ENCODE data around the gene GLIPR1L2. TPM values are rescaled to one million over a fixed set of nuclear protein-coding genes. Genes with fewer than 3 reads are reported as not detected.
A peak's percentile ranks its signal among the peaks of the same experiment; 100 is the strongest.

Gene GLIPR1L2
- total RNA-seq, 1 experiment from 2014 or later, result 0.13 TPM

- Histone ChIP-seq H3K4me1 (replicated peaks) (no peaks in the 10 kb centered on the region), H3K9me3 (replicated peaks) (no peaks in the 10 kb centered on the region), H3K27ac (no peak overlapping the region), H3K4me3 (no peak overlapping the region), H3K36me3 (no peaks in the 10 kb centered on the region), H3K27me3 (replicated peaks) (no peaks in the 10 kb centered on the region; the same call in 1 of the 2 replicates)
- no peak for DNase-seq (ENCODE audit: low read depth in 1 of 2, low spot score in 2 of 2)
Observed at GRCh38 chr12:75474116-75474515, 83.2 kb downstream of the GLIPR1L2 start.

DNA sequence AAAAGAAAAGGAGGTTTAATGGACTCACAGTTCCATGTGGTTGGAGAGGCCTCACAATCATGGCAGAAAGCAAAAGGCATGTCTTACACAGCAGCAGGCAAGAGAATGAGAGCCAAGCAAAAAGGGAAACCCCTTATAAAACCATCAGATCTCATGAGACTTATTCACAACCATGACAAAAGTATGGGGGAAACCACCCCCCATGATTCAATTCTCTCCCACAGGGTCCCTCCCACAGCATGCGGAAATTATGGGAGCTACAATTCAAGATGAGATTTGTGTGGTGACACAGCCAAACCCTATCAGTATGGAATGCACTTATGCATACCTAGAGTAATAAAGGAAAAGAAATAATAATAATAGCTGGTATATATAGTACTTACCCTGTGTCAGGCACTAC is 85.2 kb downstream of the GLIPR1L2 start:
- Histone ChIP-seq H3K4me1 (replicated peaks) (peaks cover 10% of the 10 kb centered on the region), H3K27ac (no peak overlapping the region), H3K4me3 (no peak overlapping the region), H3K9me3 (replicated peaks) (no peaks in the 10 kb centered on the region), H3K27me3 (replicated peaks) (no peaks in the 10 kb centered on the region; the same call in 1 of the 2 replicates), H3K36me3 (no peaks in the 10 kb centered on the region)
- no peak for DNase-seq (ENCODE audit: low read depth in 1 of 2, low spot score in 2 of 2)

DNA sequence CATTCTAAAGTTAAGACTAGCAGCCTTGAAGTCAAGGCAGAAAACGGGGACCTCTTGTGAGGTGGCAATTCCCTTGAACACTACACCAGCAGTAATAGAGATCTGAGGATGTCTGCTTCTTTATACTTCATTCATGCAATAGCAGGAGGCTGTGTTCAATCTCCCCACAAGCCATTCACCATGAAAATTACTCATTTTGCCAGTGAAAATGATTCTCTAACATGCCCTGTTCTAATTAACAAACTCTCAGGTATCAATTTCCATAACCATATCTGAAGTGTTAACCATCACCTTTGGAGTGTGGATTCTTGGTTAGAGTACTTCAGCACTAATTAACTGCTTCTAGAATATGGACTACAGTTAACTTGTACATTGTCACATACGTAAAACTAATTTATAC is 86.2 kb downstream of the GLIPR1L2 start:
- H3K36me3 ChIP-seq, result peaks cover 4% of the 10 kb centered on the region
- H3K4me1 ChIP-seq (replicated peaks), result peaks cover 18% of the 10 kb centered on the region
- H3K27ac ChIP-seq, result no peak overlapping the region
- no peak overlapping the region for H3K4me3 ChIP-seq
- H3K27me3 ChIP-seq (replicated peaks), result no peaks in the 10 kb centered on the region; the same call in 1 of the 2 replicates
- no peaks in the 10 kb centered on the region for H3K9me3 ChIP-seq (replicated peaks)
- DNase-seq (ENCODE audit: low read depth in 1 of 2, low spot score in 2 of 2), result no peak

GRCh38 chr12:75478116-75478794 is 87.4 kb downstream of the GLIPR1L2 start:
- Histone ChIP-seq H3K9me3 (replicated peaks) (no peaks in the 10 kb centered on the region), H3K4me1 (replicated peaks) (peaks cover 29% of the 10 kb centered on the region), H3K36me3 (peaks cover 15% of the 10 kb centered on the region), H3K27me3 (replicated peaks) (no peaks in the 10 kb centered on the region; the same call in 1 of the 2 replicates), H3K4me3 (no peak overlapping the region), H3K27ac (no peak overlapping the region)
- DNase-seq (ENCODE audit: low read depth in 1 of 2, low spot score in 2 of 2), result no peak

- Histone ChIP-seq H3K27me3 (replicated peaks) (no peaks in the 10 kb centered on the region; the same call in 1 of the 2 replicates), H3K4me1 (replicated peaks) (peaks cover 34% of the 10 kb centered on the region), H3K27ac (peak overlapping the region; percentile 94), H3K36me3 (peaks cover 26% of the 10 kb centered on the region), H3K9me3 (replicated peaks) (no peaks in the 10 kb centered on the region), H3K4me3 (peak overlapping the region; percentile 44)
- no peak for DNase-seq (ENCODE audit: low read depth in 1 of 2, low spot score in 2 of 2)
Observed at GRCh38 chr12:75479963-75480461, 89.1 kb downstream of the GLIPR1L2 start.

DNA sequence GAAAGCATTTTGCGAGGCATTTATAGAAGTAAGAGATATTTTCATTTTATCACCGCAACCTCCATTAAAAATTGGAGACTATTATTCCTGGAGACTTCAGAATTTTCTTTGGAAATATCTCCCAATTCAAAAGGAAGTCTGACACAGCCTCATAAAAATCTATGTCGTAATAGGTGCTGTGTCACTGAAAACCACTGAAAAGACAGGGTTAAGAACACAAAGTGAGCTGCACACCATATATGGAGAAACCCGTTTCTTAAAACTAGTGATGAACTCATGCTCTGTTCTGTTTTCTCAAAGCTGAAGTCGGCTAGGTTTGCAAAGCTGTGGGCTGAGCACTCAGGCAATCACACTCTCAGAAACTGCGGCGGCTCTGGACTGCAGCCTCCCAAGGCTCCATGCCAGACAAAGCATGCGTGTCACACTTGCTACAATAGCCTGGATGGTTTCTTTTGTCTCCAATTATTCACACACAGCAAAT is 89.6 kb downstream of the GLIPR1L2 start, which contains the start of gene GLIPR1:
Gene GLIPR1, plus strand, starts transcription at position 287 of the 481 bp plus-strand sequence. Its CDS starts 126 bp downstream, at position 413.
- Histone ChIP-seq H3K27ac (peak within 1 kb of the TSS; percentile 94), H3K27me3 (replicated peaks) (no peaks in the 10 kb centered on the region), H3K4me1 (replicated peaks) (peaks cover 34% of the 10 kb centered on the region), H3K36me3 (peaks cover 28% of the 10 kb centered on the region), H3K4me3 (peak within 1 kb of the TSS; percentile 44), H3K9me3 (replicated peaks) (no peaks in the 10 kb centered on the region)
- DNase-seq (ENCODE audit: low read depth in 1 of 2, low spot score in 2 of 2), result peak; percentile 78 to 86

GRCh38 chr12:75481013-75481705 is 90.3 kb downstream of the GLIPR1L2 start:
- H3K36me3 ChIP-seq, result peaks cover 35% of the 10 kb centered on the region
- H3K4me1 ChIP-seq (replicated peaks), result peaks cover 34% of the 10 kb centered on the region
- DNase-seq (ENCODE audit: low read depth in 1 of 2, low spot score in 2 of 2), result no peak
- H3K27me3 ChIP-seq (replicated peaks), result no peaks in the 10 kb centered on the region
- peak overlapping the region; percentile 44 for H3K4me3 ChIP-seq
- no peaks in the 10 kb centered on the region for H3K9me3 ChIP-seq (replicated peaks)
- peak overlapping the region; percentile 94 for H3K27ac ChIP-seq

DNA sequence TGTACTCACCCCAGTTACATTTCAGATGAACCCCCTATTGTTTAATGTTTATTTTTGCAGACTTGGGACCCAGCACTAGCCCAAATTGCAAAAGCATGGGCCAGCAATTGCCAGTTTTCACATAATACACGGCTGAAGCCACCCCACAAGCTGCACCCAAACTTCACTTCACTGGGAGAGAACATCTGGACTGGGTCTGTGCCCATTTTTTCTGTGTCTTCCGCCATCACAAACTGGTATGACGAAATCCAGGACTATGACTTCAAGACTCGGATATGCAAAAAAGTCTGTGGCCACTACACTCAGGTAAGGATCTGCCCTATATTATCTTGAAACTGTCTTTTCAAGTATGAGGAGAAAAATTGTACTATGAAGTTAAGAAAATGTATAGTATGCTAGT is 90.9 kb downstream of the GLIPR1L2 start:
- no peaks in the 10 kb centered on the region for H3K9me3 ChIP-seq (replicated peaks)
- DNase-seq (ENCODE audit: low read depth in 1 of 2, low spot score in 2 of 2), result no peak
- no peaks in the 10 kb centered on the region for H3K27me3 ChIP-seq (replicated peaks)
- H3K27ac ChIP-seq, result peak overlapping the region; percentile 94
- H3K36me3 ChIP-seq, result peaks cover 39% of the 10 kb centered on the region
- peaks cover 34% of the 10 kb centered on the region for H3K4me1 ChIP-seq (replicated peaks)
- peak overlapping the region; percentile 44 for H3K4me3 ChIP-seq

Other genes with a start within 250 kb of the GLIPR1L2 start
- not detected in 2 replicates for gene KCNC2, start 181.2 kb upstream of the GLIPR1L2 start, total RNA-seq (2014; rRNA removed; shearing (Covaris generic))
- 1.9 and 2.8 TPM in 2 replicates for gene CAPS2, start 60.8 kb upstream of the GLIPR1L2 start, total RNA-seq (2014; rRNA removed; shearing (Covaris generic))
- gene GLIPR1L1, start 56.4 kb upstream of the GLIPR1L2 start, total RNA-seq (2014; rRNA removed; shearing (Covaris generic)), result not detected in 2 replicates
- gene GLIPR1, start 89.7 kb downstream of the GLIPR1L2 start, total RNA-seq (2014; rRNA removed; shearing (Covaris generic)), result 34.4 and 81.5 TPM in 2 replicates
- 45.7 and 76.8 TPM in 2 replicates for gene KRR1, start 120.5 kb downstream of the GLIPR1L2 start, total RNA-seq (2014; rRNA removed; shearing (Covaris generic))

All from SJSA1 (cell line).